Smooth muscle cell (in vitro differentiated cells): Measurements from ENCODE around the gene GPR84. TPM values are rescaled to one million over a fixed set of nuclear protein-coding genes. Genes with fewer than 3 reads are reported as not detected.
A peak's percentile ranks its signal among the peaks of the same experiment; 100 is the strongest.

Experiments used
- DNase-seq: peaks from one replicate; lab custom pipeline; 2025; ENCODE audit not compliant: unreplicated experiment; lab: John Stamatoyannopoulos, UW
- H2AFZ ChIP-seq: fragments of 200-600 bp; sonication (generic); 2 replicates; pipeline ENCODE4 v1.6.0; 2016; ENCODE audit warnings: antibody characterized with exemption, low read depth, mild to moderate bottlenecking
- H3F3A ChIP-seq: fragments of 200-600 bp; sonication (generic); 2 replicates; pipeline ENCODE4 v1.6.0; 2017; ENCODE audit warnings: antibody characterized with exemption, low read depth
- H3K27ac ChIP-seq: fragments of 200-600 bp; sonication (generic); 2 replicates; pipeline ENCODE4 v1.5.1; 2016; ENCODE audit warnings: low read depth, mild to moderate bottlenecking
- H3K27me3 ChIP-seq: fragments of 200-600 bp; sonication (generic); 2 replicates; pipeline ENCODE4 v1.6.1; 2016; ENCODE audit warnings: low read depth, mild to moderate bottlenecking
- H3K36me3 ChIP-seq: fragments of 200-600 bp; sonication (generic); 2 replicates; pipeline ENCODE4 v1.5.1; 2016; ENCODE audit warnings: low read depth
- H3K4me1 ChIP-seq: fragments of 200-600 bp; sonication (generic); 2 replicates; pipeline ENCODE4 v1.5.1; 2016; ENCODE audit warnings: low read depth
- H3K4me2 ChIP-seq: fragments of 200-600 bp; sonication (generic); 2 replicates; pipeline ENCODE4 v1.6.0; 2016; ENCODE audit warnings: mild to moderate bottlenecking
- H3K4me3 ChIP-seq: fragments of 200-600 bp; sonication (generic); 2 replicates; pipeline ENCODE4 v1.5.1; 2016; ENCODE audit warnings: mild to moderate bottlenecking
- H3K79me2 ChIP-seq: fragments of 200-600 bp; sonication (generic); 2 replicates; pipeline ENCODE4 v1.6.0; 2016; ENCODE audit warnings: low read depth, mild to moderate bottlenecking
- H3K9ac ChIP-seq: fragments of 200-600 bp; sonication (generic); 2 replicates; pipeline ENCODE4 v1.6.0; 2016; ENCODE audit warnings: low read depth
- H3K9me3 ChIP-seq: fragments of 200-600 bp; sonication (generic); replicated peaks from 2 replicates; pipeline ENCODE4 v1.5.1; 2016; ENCODE audit warnings: low read depth
- H4K20me1 ChIP-seq: fragments of 200-600 bp; sonication (generic); 2 replicates; pipeline ENCODE4 v1.6.0; 2016; ENCODE audit warnings: low read depth
- WGBS: methylation state at CpG from one replicate; pipeline ENCODE4 v1.1.7; 2016; ENCODE audit warnings: low lambda C conversion rate; 5-methylcytosine and 5-hydroxymethylcytosine counted together
- polyA plus RNA-seq: library from polyadenylated mRNA; unstranded; fragments of >200 nt; fragmentation: Nextera tagmentation; extraction: Ambion mirVana; gene quantifications from 2 replicates; pipeline ENCODE4 v1.2.1, GENCODE V29; 2016
- total RNA-seq: library from RNA; depleted of rRNA; stranded (reverse); fragments of >200 nt; gene quantifications from 2 replicates; pipeline ENCODE4 v1.2.3, GENCODE V29; 2014
- TF ChIP-seq, protein P1 (sequence below): fragments of 200-600 bp; sonication (generic); IDR thresholded peaks from 2 replicates; pipeline ENCODE4 v1.5.1; 2017; ENCODE audit warnings: borderline replicate concordance, mild to moderate bottlenecking, antibody characterized with exemption; ENCODE audit not compliant: insufficient read depth, poor library complexity, severe bottlenecking

Gene GPR84
- total and polyA plus RNA-seq, 2 experiments from 2014 or later, result 0.13 TPM; not detected in 1

DNA sequence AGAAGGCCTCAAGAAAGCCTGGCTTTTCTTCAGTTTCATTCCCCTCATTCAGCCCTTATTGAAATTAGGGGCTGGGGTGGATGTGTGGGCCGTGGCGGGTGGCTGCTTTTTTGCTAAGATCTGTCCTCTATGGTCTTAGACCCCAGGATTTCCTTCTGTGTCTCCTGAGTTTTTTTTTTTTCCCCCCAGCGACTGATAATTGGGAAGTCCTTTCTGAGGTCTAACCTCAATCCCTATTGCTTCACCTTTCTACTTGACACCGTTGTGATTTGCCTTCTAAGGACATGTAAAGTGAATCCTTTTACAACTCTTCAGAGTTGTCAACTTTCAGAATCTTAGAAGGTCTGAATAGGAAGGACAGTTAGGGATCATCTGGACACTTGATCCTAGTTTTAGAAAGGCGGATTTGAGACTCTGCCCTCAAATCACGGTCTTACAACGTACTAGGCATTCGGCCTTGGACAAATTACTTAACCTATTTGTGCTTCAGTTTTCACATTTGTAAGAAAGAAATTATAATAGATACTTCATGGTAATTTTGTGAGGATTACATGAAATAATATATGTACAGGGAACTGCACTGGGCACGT, 4.4 kb downstream of the GPR84 start:
- TF ChIP-seq, protein P1, sequence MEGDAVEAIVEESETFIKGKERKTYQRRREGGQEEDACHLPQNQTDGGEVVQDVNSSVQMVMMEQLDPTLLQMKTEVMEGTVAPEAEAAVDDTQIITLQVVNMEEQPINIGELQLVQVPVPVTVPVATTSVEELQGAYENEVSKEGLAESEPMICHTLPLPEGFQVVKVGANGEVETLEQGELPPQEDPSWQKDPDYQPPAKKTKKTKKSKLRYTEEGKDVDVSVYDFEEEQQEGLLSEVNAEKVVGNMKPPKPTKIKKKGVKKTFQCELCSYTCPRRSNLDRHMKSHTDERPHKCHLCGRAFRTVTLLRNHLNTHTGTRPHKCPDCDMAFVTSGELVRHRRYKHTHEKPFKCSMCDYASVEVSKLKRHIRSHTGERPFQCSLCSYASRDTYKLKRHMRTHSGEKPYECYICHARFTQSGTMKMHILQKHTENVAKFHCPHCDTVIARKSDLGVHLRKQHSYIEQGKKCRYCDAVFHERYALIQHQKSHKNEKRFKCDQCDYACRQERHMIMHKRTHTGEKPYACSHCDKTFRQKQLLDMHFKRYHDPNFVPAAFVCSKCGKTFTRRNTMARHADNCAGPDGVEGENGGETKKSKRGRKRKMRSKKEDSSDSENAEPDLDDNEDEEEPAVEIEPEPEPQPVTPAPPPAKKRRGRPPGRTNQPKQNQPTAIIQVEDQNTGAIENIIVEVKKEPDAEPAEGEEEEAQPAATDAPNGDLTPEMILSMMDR, result no peak

DNA sequence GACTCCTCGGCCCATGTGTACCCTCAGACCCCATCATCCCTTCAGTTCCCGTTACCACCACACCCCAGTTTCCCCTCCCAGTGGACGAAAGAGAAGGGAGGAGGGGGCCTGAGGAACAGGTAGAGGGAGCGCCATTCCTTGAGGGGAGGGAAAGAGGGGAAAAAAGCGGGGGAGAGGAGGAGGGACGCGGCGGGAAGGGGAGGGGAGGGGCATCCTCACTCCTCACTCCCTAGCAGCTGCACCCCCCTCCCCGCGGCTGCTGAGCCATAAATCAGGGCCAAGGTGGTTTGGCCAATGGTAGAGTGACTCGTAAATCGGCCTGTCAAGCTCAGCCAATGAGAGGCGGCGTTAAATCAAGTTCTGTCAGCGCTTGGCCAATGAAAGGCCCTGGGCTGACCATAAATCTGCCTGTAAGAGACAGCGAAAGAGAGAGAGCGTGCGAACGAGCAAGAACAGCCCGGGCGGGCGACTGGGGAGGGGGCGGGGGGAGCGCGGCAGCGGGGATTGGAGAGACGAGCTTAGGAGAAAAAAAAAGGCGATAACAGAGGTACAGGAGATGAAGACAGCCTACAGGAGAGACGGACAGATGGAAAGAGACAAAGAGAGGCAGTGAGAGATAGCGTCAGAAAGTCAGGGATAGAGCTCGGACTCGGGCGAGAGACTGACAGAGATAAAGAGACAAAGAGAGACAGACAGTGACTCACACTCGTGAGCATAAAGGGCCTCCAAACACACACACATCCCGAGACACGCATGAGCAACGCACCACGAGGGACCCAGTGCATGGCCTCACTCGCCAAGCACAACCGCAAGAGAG, 5.1 kb downstream of the GPR84 start:
- Histone ChIP-seq H3K9me3 (no peaks in the 10 kb centered on the region), H3K9ac (peak overlapping the region; percentile 96), H3K4me2 (peak overlapping the region; percentile 99), H3F3A (peaks cover 8% of the 10 kb centered on the region), H3K4me1 (peaks cover 59% of the 10 kb centered on the region), H2AFZ (peak overlapping the region; percentile 60), H3K4me3 (peak overlapping the region; percentile 81), H4K20me1 (no peaks in the 10 kb centered on the region), H3K27ac (peak overlapping the region; percentile 99), H3K27me3 (no peaks in the 10 kb centered on the region), H3K79me2 (no peaks in the 10 kb centered on the region), H3K36me3 (no peaks in the 10 kb centered on the region)
- under 1% methylated on average over 34 of the region's 40 CpGs for WGBS
- TF ChIP-seq, protein P1, result no peak
- DNase-seq, result peak; percentile 78

More for the DNA sequence above, 4.4 kb downstream of the GPR84 start:
- no peaks in the 10 kb centered on the region for H3K27me3 ChIP-seq
- H2AFZ ChIP-seq, result peak overlapping the region; percentile 60
- 52% methylated on average over 9 of the region's 9 CpGs for WGBS
- peaks cover 8% of the 10 kb centered on the region for H3F3A ChIP-seq
- no peaks in the 10 kb centered on the region for H4K20me1 ChIP-seq
- peak overlapping the region; percentile 99 for H3K27ac ChIP-seq
- no peaks in the 10 kb centered on the region for H3K9me3 ChIP-seq
- peak overlapping the region; percentile 99 for H3K4me2 ChIP-seq
- peak overlapping the region; percentile 81 for H3K4me3 ChIP-seq
- no peaks in the 10 kb centered on the region for H3K36me3 ChIP-seq
- peaks cover 55% of the 10 kb centered on the region for H3K4me1 ChIP-seq
- DNase-seq, result no peak
- H3K79me2 ChIP-seq, result no peaks in the 10 kb centered on the region
- H3K9ac ChIP-seq, result peak overlapping the region; percentile 96

DNA sequence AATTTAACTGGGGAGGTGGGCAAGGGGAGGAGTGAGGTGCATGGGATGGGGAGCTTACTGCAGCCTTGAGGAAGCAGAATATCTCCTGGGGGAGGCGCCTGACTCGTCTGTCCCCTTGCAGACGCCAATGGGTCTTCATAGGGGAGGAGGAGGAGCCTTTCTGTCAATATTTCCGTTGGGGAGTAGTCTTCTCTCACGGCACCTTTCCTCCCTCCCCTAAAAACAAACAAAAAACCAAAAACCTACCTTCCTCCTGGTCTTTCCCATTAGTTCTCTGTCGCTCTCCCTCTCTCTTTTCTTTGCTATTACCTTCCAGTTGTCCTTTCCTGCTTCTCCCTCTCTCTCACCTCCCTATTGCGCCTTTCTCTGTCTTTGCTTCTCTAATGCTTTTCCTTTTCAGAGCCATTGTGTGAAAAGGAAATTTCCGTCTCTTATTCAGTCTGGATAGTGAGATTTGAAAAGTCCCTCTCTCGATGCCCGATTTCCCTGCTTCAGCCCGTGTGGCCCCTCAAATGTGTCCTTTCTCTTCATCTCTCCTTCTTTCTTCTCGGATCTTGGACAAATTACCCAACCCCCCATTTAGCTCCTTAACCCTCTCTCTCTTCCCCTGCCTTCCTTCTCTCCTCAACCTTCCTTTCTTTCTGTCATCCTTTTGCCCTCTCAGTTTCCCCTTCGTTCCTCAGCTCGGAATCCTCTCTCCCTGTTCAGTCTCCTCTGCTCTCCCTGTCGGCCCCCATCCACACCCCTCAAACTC, 5.9 kb downstream of the GPR84 start:
- Histone ChIP-seq H4K20me1 (no peaks in the 10 kb centered on the region), H3F3A (peaks cover 8% of the 10 kb centered on the region), H3K9ac (peak overlapping the region; percentile 96), H3K4me3 (peak overlapping the region; percentile 81), H3K4me2 (peak overlapping the region; percentile 99), H2AFZ (peak overlapping the region; percentile 46), H3K79me2 (no peaks in the 10 kb centered on the region), H3K4me1 (peaks cover 64% of the 10 kb centered on the region), H3K36me3 (no peaks in the 10 kb centered on the region), H3K27ac (peak overlapping the region; percentile 99), H3K9me3 (no peaks in the 10 kb centered on the region), H3K27me3 (no peaks in the 10 kb centered on the region)
- DNase-seq, result no peak
- WGBS, result 2% methylated on average over 15 of the region's 15 CpGs
- TF ChIP-seq, protein P1, result no peak
